Stimulated activated CD4-positive, alpha-beta T cell treated with anti-CD3 and anti-CD28 coated beads, TNF-alpha, amount 100 ng/mL, for 24 hours (primary cell): Measurements from ENCODE around the gene BACE1-AS.
"Not testable (repeated sequence)": the region's sequence is repeated elsewhere in the genome, so short reads cannot be mapped to it uniquely, and the experiment has no call there.

Experiments
- DNase-seq, 3 experiments: peaks; one replicate each; pipeline ENCODE4 v3.0.0-alpha.2; 2020; ENCODE audit warnings: low read depth in 3 of 3

BACE1-AS gene

GRCh38 chr11:117290809-117291396 is at the start of gene BACE1-AS:
TSS of gene BACE1-AS (plus strand) at chr11:117291346.
- no peak for DNase-seq

GRCh38 chr11:117248341-117248740 is 42.8 kb upstream of the BACE1-AS start:
- DNase-seq: no peak

GRCh38 chr11:117249571-117249970 is 41.6 kb upstream of the BACE1-AS start:
- no peak for DNase-seq

GRCh38 chr11:117251506-117251905 is 39.6 kb upstream of the BACE1-AS start:
- DNase-seq: no peak

GRCh38 chr11:117255966-117256365 is 35.2 kb upstream of the BACE1-AS start:
- DNase-seq: no peak

- DNase-seq: no peak
Observed at GRCh38 chr11:117256573-117256972, 34.6 kb upstream of the BACE1-AS start.

GRCh38 chr11:117258576-117258975 is 32.6 kb upstream of the BACE1-AS start:
- no peak for DNase-seq

- no peak for DNase-seq
Observed at GRCh38 chr11:117259417-117259816, 31.7 kb upstream of the BACE1-AS start.

- not testable (repeated sequence) for DNase-seq
Observed at GRCh38 chr11:117264624-117265323, 26.4 kb upstream of the BACE1-AS start.

GRCh38 chr11:117265745-117266144 is 25.4 kb upstream of the BACE1-AS start:
- no peak for DNase-seq

- DNase-seq: no peak
Observed at GRCh38 chr11:117269856-117270255, 21.3 kb upstream of the BACE1-AS start.

- DNase-seq: no peak
Observed at GRCh38 chr11:117271208-117271607, 19.9 kb upstream of the BACE1-AS start.

- not testable (repeated sequence) for DNase-seq
Observed at GRCh38 chr11:117272175-117272574, 19.0 kb upstream of the BACE1-AS start.

GRCh38 chr11:117273550-117274289 is 17.4 kb upstream of the BACE1-AS start:
- DNase-seq: no peak

- DNase-seq: no peak
Observed at GRCh38 chr11:117278347-117278746, 12.8 kb upstream of the BACE1-AS start.

- no peak for DNase-seq
Observed at GRCh38 chr11:117279711-117280376, 11.3 kb upstream of the BACE1-AS start.

GRCh38 chr11:117281159-117281558 is 10.0 kb upstream of the BACE1-AS start:
- DNase-seq: no peak

- no peak for DNase-seq
Observed at GRCh38 chr11:117281869-117282268, 9.3 kb upstream of the BACE1-AS start.

GRCh38 chr11:117282956-117283355 is 8.2 kb upstream of the BACE1-AS start:
- DNase-seq: no peak

GRCh38 chr11:117284053-117284452 is 7.1 kb upstream of the BACE1-AS start:
- no peak for DNase-seq

- no peak for DNase-seq
Observed at GRCh38 chr11:117286588-117286987, 4.6 kb upstream of the BACE1-AS start.

GRCh38 chr11:117287668-117288067 is 3.5 kb upstream of the BACE1-AS start:
- DNase-seq: no peak
